ENCODE measurements around the gene PCDH9.

- TF ChIP-seq CTCF (IDR thresholded peaks at IDR 0.05) = no peak
- no peak for TF ChIP-seq POLR2A (IDR thresholded peaks at IDR 0.05)
Measured at GRCh38 chr13:66830940-66831716, 399.0 kb downstream of the PCDH9 start.

All from Peyer's patch (tissue), 4 donors.